ENCODE measurements around the gene C16orf95. TPM values are rescaled to one million over a fixed set of nuclear protein-coding genes. Genes with fewer than 3 reads are reported as not detected.

C16orf95 gene
- polyA plus RNA-seq, 1 experiment: 7.8 TPM

- no peak for TF ChIP-seq CTCF (IDR thresholded peaks at IDR 0.05; ENCODE audit: insufficient read depth, low read depth, low read length)
- H3K27me3 ChIP-seq (ENCODE audit: control insufficient read depth, insufficient read depth, low read length): no peaks in the 10 kb centered on the region
- H3K4me3 ChIP-seq (ENCODE audit: low read depth, low read length): no peak overlapping the region
- DNase-seq (ENCODE audit: low read depth): no peak
- CTCF ChIA-PET: interaction anchor here (0.6 kb wide), 1 partner anchor 297 kb away, joined by 3 read pairs; no protein-coding TSS in a partner anchor
- peaks cover 21% of the 10 kb centered on the region for H3K36me3 ChIP-seq (ENCODE audit: control insufficient read depth, insufficient read depth, low read length)
- POLR2A ChIA-PET: no interaction called here
Measured at GRCh38 chr16:87358696-87359095, 41.5 kb upstream of the C16orf95 start.

- POLR2A ChIA-PET: no interaction called here
- Histone ChIP-seq H3K4me3 (ENCODE audit: low read depth, low read length) (no peak overlapping the region), H3K27me3 (ENCODE audit: control insufficient read depth, insufficient read depth, low read length) (no peaks in the 10 kb centered on the region), H3K36me3 (ENCODE audit: control insufficient read depth, insufficient read depth, low read length) (peaks cover 23% of the 10 kb centered on the region)
- DNase-seq (ENCODE audit: low read depth): no peak
- CTCF ChIA-PET: no interaction called here
- TF ChIP-seq CTCF (IDR thresholded peaks at IDR 0.05; ENCODE audit: insufficient read depth, low read depth, low read length): no peak
Measured at GRCh38 chr16:87358250-87358649, 41.1 kb upstream of the C16orf95 start.

GRCh38 chr16:87356491-87356853 lies 39.3 kb upstream of the C16orf95 start:
- ChIA-PET POLR2A (no interaction called here), CTCF (interaction anchor here (1.0 to 1.1 kb wide), 2 partner anchors 11 to 33 kb away, joined by 3 read pairs; no protein-coding TSS in a partner anchor)
- no peak for TF ChIP-seq CTCF (IDR thresholded peaks at IDR 0.05; ENCODE audit: insufficient read depth, low read depth, low read length)
- Histone ChIP-seq H3K27me3 (ENCODE audit: control insufficient read depth, insufficient read depth, low read length) (no peaks in the 10 kb centered on the region), H3K36me3 (ENCODE audit: control insufficient read depth, insufficient read depth, low read length) (peaks cover 22% of the 10 kb centered on the region), H3K4me3 (ENCODE audit: low read depth, low read length) (no peak overlapping the region)
- no peak for DNase-seq (ENCODE audit: low read depth)

- peaks cover 11% of the 10 kb centered on the region for H3K36me3 ChIP-seq (ENCODE audit: control insufficient read depth, insufficient read depth, low read length)
- ChIA-PET POLR2A (no interaction called here), CTCF (no interaction called here)
- DNase-seq (ENCODE audit: low read depth): no peak
- TF ChIP-seq CTCF (IDR thresholded peaks at IDR 0.05; ENCODE audit: insufficient read depth, low read depth, low read length): no peak
- no peak overlapping the region for H3K4me3 ChIP-seq (ENCODE audit: low read depth, low read length)
- no peaks in the 10 kb centered on the region for H3K27me3 ChIP-seq (ENCODE audit: control insufficient read depth, insufficient read depth, low read length)
Measured at GRCh38 chr16:87353613-87354012, 36.4 kb upstream of the C16orf95 start.

GRCh38 chr16:87352818-87353217 lies 35.6 kb upstream of the C16orf95 start:
- Histone ChIP-seq H3K27me3 (ENCODE audit: control insufficient read depth, insufficient read depth, low read length) (no peaks in the 10 kb centered on the region), H3K4me3 (ENCODE audit: low read depth, low read length) (no peak overlapping the region), H3K36me3 (ENCODE audit: control insufficient read depth, insufficient read depth, low read length) (peaks cover 12% of the 10 kb centered on the region)
- no peak for DNase-seq (ENCODE audit: low read depth)
- TF ChIP-seq CTCF (IDR thresholded peaks at IDR 0.05; ENCODE audit: insufficient read depth, low read depth, low read length): no peak
- POLR2A ChIA-PET: no interaction called here
- CTCF ChIA-PET: no interaction called here
